OCI-LY1 (cell line): ENCODE measurements around the gene PTPA.

Experiments used
- EZH2 ChIP-seq: fragments of 200-600 bp; sonication (generic), shearing (Covaris generic); IDR thresholded peaks from 2 replicates; pipeline ENCODE4 v1.8.0; 2017; ENCODE audit warnings: borderline replicate concordance, mixed run types, mild to moderate bottlenecking, antibody characterized with exemption, low read length, moderate library complexity, mixed read lengths
- TF ChIP-seq, protein P1 (sequence below): fragments of 200-600 bp; sonication (generic), shearing (Covaris generic); IDR thresholded peaks from 2 replicates; pipeline ENCODE4 v1.5.1; 2017; ENCODE audit warnings: mild to moderate bottlenecking, antibody characterized with exemption, low read length, moderate library complexity, mixed read lengths

DNA sequence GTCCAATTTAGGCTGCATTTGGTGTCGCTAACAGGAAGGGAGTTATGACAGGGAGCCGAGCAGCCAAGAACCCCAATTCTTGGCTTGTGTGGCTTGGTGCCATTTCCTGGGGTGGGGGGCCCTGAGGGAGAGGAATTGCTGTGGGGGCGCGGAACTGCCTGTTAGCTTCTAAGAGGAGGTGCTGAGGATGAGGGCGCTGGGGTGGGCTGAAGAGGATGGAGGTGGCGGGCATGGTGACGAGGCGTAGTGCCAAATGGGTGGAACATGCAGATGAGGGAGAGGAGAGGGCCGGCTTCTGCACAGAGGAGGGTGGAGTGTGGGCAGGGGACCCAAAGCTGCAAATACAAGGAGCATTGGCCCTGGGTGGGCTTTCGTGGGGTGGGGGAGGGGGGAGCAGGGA, 38.9 kb downstream of the PTPA start:
- TF ChIP-seq, protein P1, sequence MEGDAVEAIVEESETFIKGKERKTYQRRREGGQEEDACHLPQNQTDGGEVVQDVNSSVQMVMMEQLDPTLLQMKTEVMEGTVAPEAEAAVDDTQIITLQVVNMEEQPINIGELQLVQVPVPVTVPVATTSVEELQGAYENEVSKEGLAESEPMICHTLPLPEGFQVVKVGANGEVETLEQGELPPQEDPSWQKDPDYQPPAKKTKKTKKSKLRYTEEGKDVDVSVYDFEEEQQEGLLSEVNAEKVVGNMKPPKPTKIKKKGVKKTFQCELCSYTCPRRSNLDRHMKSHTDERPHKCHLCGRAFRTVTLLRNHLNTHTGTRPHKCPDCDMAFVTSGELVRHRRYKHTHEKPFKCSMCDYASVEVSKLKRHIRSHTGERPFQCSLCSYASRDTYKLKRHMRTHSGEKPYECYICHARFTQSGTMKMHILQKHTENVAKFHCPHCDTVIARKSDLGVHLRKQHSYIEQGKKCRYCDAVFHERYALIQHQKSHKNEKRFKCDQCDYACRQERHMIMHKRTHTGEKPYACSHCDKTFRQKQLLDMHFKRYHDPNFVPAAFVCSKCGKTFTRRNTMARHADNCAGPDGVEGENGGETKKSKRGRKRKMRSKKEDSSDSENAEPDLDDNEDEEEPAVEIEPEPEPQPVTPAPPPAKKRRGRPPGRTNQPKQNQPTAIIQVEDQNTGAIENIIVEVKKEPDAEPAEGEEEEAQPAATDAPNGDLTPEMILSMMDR: no peak
- TF ChIP-seq EZH2: no peak
